ENCODE measurements around the gene GALNT2.

GALNT2 gene

GRCh38 chr1:230176326-230176725 is 109.3 kb downstream of the GALNT2 start:
- H3K27me3 ChIP-seq (replicated peaks; ENCODE audit: control insufficient read depth, insufficient read depth, low read length): no peaks in the 10 kb centered on the region
- no peak for TF ChIP-seq CTCF (IDR thresholded peaks at IDR 0.05; ENCODE audit: insufficient read depth, low read length, poor library complexity, severe bottlenecking)
- H3K36me3 ChIP-seq (ENCODE audit: control insufficient read depth, insufficient read depth, low read length): peaks cover 2% of the 10 kb centered on the region; the same call in 1 of the 2 replicates

GRCh38 chr1:230176871-230177411 is 109.9 kb downstream of the GALNT2 start:
- TF ChIP-seq CTCF (IDR thresholded peaks at IDR 0.05; ENCODE audit: insufficient read depth, low read length, poor library complexity, severe bottlenecking): no peak
- Histone ChIP-seq H3K36me3 (ENCODE audit: control insufficient read depth, insufficient read depth, low read length) (peaks cover 2% of the 10 kb centered on the region; the same call in 1 of the 2 replicates), H3K4me3 (replicated peaks; ENCODE audit: low read depth, low read length) (no peak overlapping the region), H3K27me3 (replicated peaks; ENCODE audit: control insufficient read depth, insufficient read depth, low read length) (no peaks in the 10 kb centered on the region)
- DNase-seq (ENCODE audit: extremely low read depth, insufficient read length): no peak

More at GRCh38 chr1:230176326-230176725, 109.3 kb downstream of the GALNT2 start:
- DNase-seq (ENCODE audit: extremely low read depth, insufficient read length): no peak
- H3K4me3 ChIP-seq (replicated peaks; ENCODE audit: low read depth, low read length): no peak overlapping the region

- no peak for TF ChIP-seq CTCF (IDR thresholded peaks at IDR 0.05; ENCODE audit: insufficient read depth, low read length, poor library complexity, severe bottlenecking)
- H3K36me3 ChIP-seq (ENCODE audit: control insufficient read depth, insufficient read depth, low read length): peaks cover 2% of the 10 kb centered on the region; the same call in 1 of the 2 replicates
Observed at GRCh38 chr1:230179249-230179648, 112.2 kb downstream of the GALNT2 start.

GRCh38 chr1:230185076-230186001 is 118.3 kb downstream of the GALNT2 start:
- Histone ChIP-seq H3K4me3 (replicated peaks; ENCODE audit: low read depth, low read length) (no peak overlapping the region), H3K36me3 (ENCODE audit: control insufficient read depth, insufficient read depth, low read length) (peaks cover 1% of the 10 kb centered on the region), H3K27me3 (replicated peaks; ENCODE audit: control insufficient read depth, insufficient read depth, low read length) (no peaks in the 10 kb centered on the region)
- TF ChIP-seq CTCF (IDR thresholded peaks at IDR 0.05; ENCODE audit: insufficient read depth, low read length, poor library complexity, severe bottlenecking): no peak
- no peak for DNase-seq (ENCODE audit: extremely low read depth, insufficient read length)

More at GRCh38 chr1:230179249-230179648, 112.2 kb downstream of the GALNT2 start:
- H3K27me3 ChIP-seq (replicated peaks; ENCODE audit: control insufficient read depth, insufficient read depth, low read length): no peaks in the 10 kb centered on the region
- H3K4me3 ChIP-seq (replicated peaks; ENCODE audit: low read depth, low read length): no peak overlapping the region
- no peak for DNase-seq (ENCODE audit: extremely low read depth, insufficient read length)

GRCh38 chr1:230186003-230186863 is 119.2 kb downstream of the GALNT2 start:
- no peak for DNase-seq (ENCODE audit: extremely low read depth, insufficient read length)
- Histone ChIP-seq H3K36me3 (ENCODE audit: control insufficient read depth, insufficient read depth, low read length) (peaks cover 1% of the 10 kb centered on the region), H3K27me3 (replicated peaks; ENCODE audit: control insufficient read depth, insufficient read depth, low read length) (no peaks in the 10 kb centered on the region), H3K4me3 (replicated peaks; ENCODE audit: low read depth, low read length) (no peak overlapping the region)
- no peak for TF ChIP-seq CTCF (IDR thresholded peaks at IDR 0.05; ENCODE audit: insufficient read depth, low read length, poor library complexity, severe bottlenecking)
